ENCODE data around the gene LCP2.

Gene LCP2

DNA sequence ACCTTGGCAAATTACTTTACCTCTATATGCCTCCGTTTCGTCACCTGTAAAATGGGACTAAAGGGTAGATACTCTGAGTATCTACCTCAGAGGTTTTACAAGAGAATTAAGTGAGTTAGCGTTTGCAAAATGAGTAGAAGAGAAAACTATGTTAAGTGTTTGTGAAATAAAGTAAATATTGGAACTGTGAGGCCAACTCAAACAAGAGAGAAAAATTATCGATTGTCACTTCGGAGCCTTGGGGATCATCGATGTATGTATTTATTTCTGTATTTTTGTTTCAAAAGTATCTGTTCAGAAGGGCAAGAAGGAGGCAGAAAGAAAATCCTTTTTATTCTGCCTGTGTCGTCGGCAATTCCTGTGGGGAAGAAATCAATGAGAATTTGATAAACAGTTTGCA lies 90.6 kb downstream of the LCP2 start:
- no peak for DNase-seq

- DNase-seq: no peak
Observed at GRCh38 chr5:170206216-170206615, 91.4 kb downstream of the LCP2 start.

DNA sequence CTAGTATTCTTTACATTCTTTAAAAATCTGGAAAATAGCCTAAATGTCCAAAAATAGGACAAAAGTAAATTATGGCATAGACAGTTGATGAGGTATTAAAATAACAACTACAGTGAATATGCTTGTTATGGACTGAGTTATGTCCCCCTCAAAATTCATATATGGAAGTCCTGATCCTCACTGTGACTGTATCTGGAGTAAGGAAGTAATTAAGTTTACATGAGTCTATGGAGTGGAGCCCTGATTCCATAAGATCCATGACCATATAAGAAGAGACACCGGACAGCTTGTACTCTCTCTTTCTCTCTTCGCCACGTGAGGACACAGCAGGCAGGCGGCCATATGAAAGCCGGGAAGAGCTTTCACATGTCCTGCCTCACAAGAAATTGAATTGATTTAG lies 93.4 kb downstream of the LCP2 start:
- DNase-seq: no peak

DNA sequence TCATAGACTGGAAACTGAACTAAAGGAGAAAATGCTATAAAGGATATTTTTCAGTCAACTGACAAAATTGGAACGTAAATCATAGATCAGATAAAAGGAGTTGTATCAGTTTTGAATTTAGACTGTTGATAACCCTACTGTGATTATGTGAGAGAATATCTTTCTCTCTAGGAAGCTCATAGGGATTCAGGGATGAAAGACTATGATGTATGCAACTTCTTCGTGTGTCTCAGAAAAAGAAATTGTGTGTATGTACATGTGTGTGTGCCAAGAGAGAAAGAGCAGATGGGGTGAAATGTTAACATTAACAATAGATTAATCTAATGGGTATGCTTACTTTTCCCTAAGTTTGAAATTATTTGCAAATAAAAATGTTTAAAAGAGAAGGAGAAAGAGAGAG lies 95.5 kb downstream of the LCP2 start:
- DNase-seq: no peak

DNA sequence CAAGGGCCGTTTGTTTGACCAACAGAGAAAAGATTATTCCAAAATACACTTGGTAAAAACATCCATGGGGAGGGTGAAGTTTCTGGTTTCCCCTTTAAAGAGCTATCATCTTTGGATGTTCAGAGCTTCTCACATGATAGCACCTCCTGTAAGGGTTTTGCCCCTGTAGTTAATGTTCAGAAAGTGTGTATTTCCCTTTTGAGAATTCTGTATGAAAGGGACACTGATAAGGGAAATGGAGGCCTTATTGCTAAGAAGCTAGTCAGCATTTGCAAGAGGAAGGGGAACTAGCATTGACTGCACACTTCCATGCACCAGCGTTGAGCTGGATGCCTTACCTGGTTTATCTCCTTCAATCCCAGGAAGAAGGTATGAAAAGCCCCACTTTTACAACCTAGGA lies 96.3 kb downstream of the LCP2 start:
- DNase-seq: no peak

DNA sequence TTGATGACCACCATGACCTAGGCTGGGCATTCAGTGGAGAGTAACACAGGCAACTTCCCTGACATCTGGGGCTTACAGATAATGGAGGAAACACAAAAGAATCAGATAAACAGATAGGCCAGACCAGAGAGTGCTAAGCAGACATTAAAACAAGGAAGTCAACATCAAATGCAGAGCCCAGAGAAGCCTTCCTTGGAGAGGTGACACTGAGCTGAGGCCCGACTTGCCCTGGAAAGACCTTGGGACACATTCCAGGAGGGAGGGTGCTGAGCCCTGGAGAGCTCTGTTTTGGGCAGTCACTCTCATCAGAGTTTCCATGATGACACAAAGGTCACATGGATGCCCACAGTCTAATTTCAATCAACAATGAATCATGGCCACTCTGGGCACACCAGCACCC lies 96.7 kb downstream of the LCP2 start:
- no peak for DNase-seq

All from effector CD4-positive, alpha-beta T cell (primary cell).